ENCODE data around the gene MORF4L1.
"Not testable (repeated sequence)": the region's sequence is repeated elsewhere in the genome, so short reads cannot be mapped to it uniquely, and the experiment has no call there.

MORF4L1 gene

DNA sequence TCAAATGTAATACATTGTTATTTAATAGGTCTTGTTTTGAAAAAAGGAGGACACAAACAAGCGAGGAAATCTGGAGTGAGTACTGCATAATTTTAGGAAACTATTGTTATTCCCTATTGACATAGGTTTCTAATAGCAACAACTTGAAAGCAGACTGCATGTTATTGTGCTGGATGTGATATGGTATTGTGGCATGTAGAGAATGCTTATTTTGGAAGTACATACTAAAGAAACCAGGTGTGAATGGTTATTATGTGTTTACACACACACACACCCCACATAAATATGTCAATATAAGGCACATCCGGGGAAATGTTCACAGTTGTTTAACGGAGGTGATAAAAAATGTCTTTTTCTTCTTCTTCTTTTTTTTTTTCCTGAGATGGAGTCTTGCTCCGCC, 5.9 kb upstream of the MORF4L1 start:
- DNase-seq (ENCODE audit: low read depth), result peak; percentile 59
- H3K4me3 ChIP-seq (ENCODE audit: low read length), result no peak overlapping the region
- TF ChIP-seq, protein P1, sequence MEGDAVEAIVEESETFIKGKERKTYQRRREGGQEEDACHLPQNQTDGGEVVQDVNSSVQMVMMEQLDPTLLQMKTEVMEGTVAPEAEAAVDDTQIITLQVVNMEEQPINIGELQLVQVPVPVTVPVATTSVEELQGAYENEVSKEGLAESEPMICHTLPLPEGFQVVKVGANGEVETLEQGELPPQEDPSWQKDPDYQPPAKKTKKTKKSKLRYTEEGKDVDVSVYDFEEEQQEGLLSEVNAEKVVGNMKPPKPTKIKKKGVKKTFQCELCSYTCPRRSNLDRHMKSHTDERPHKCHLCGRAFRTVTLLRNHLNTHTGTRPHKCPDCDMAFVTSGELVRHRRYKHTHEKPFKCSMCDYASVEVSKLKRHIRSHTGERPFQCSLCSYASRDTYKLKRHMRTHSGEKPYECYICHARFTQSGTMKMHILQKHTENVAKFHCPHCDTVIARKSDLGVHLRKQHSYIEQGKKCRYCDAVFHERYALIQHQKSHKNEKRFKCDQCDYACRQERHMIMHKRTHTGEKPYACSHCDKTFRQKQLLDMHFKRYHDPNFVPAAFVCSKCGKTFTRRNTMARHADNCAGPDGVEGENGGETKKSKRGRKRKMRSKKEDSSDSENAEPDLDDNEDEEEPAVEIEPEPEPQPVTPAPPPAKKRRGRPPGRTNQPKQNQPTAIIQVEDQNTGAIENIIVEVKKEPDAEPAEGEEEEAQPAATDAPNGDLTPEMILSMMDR (conservative IDR thresholded peaks at IDR 0.05; ENCODE audit: low read length), result no peak

DNA sequence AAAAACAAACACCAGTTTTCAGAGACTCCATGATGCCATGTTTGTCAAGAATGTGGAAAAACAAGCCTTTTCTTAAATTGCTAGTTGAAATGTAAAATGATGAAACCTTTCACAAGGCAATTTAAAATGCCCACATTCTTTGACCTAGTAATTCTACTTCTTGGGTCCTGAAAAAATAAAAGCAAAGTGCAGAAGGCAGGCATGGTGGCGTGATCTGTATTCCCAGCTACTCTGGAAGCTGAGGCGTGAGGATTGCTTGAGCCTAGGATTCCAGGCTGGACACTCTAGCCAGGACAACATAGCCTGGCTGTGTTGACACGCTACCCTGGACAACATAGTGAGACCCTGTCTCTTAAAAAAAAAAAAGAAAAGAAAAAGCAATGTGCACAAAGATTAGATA, 4.3 kb upstream of the MORF4L1 start:
- H3K4me3 ChIP-seq (ENCODE audit: low read length), result no peak overlapping the region
- DNase-seq (ENCODE audit: low read depth), result no peak
- TF ChIP-seq, protein P1 (conservative IDR thresholded peaks at IDR 0.05; ENCODE audit: low read length), result no peak

DNA sequence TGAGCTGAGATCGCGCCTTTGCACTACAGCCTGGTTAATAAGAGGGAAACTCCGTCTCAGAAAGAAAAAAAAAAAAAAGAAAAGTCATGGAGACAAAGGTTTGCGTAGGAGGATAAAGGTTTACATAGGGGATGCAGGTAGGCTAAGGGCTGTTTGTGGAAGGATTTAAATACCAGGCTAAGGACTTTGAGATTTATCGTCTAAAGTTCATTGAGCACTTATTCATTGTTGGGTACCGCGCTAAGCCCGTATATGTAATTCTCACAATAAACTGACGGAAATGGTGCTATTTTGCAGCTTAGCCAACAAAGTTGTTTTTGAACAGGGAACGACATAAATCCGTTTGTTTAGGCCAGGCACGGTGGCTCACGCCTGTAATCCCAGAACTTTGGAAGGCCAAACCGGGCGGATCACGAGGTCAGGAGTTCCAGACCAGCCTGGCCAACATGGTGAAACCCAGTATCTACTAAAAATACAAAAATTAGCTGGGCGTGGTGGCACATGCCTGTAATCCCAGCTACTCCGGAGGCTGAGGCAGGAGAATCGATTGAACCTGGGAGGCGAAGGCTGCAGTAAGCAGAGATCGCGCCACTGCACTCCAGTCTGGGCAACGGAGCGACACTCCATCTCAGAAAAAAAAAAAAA, 1.1 kb upstream of the MORF4L1 start:
- not testable (repeated sequence) for H3K4me3 ChIP-seq (ENCODE audit: low read length); DNase-seq (ENCODE audit: low read depth)

DNA sequence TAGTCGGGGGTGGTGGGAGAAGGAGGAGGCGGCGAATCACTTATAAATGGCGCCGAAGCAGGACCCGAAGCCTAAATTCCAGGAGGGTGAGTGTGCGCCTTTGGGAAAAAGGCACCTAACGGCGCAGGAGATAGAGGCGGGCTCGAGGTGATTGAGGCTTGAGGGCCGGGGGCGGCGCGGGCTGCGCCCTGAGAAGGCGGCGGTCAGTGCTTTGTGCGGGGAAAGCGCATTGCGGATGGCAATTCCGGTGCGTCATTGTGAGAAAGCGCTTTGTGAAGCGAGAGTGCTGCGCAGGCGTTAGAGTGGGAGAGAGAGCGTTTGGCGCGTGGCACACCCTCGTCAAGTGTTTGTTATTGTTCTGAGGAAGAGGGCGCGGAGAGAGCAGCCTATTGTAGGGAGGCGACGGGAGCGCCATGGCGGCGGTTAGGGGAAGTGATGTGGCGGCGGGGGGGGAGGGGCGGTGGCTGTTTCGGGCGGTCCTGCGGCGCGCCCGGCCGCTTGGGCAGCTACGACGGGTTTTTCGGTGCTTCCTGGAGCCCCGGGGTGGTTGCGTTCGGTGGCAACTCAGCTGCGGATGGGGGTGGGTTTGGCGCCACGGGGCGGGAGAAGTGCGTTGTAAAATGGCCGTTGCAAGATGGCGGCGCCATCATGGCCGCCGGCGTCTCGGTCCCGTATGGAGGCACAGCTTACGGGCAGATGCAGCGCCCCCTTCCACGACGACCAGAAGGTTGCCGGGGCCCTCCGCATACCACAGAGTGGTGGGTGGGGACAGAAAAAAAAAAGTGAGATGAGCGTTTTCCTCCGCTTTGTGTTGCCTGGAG, 492 bp downstream of the MORF4L1 start:
- H3K4me3 ChIP-seq (ENCODE audit: low read length), result peak overlapping the region; percentile 100
- TF ChIP-seq, protein P1 (conservative IDR thresholded peaks at IDR 0.05; ENCODE audit: low read length), result peak; percentile 45
- DNase-seq (ENCODE audit: low read depth), result peak; percentile 90

DNA sequence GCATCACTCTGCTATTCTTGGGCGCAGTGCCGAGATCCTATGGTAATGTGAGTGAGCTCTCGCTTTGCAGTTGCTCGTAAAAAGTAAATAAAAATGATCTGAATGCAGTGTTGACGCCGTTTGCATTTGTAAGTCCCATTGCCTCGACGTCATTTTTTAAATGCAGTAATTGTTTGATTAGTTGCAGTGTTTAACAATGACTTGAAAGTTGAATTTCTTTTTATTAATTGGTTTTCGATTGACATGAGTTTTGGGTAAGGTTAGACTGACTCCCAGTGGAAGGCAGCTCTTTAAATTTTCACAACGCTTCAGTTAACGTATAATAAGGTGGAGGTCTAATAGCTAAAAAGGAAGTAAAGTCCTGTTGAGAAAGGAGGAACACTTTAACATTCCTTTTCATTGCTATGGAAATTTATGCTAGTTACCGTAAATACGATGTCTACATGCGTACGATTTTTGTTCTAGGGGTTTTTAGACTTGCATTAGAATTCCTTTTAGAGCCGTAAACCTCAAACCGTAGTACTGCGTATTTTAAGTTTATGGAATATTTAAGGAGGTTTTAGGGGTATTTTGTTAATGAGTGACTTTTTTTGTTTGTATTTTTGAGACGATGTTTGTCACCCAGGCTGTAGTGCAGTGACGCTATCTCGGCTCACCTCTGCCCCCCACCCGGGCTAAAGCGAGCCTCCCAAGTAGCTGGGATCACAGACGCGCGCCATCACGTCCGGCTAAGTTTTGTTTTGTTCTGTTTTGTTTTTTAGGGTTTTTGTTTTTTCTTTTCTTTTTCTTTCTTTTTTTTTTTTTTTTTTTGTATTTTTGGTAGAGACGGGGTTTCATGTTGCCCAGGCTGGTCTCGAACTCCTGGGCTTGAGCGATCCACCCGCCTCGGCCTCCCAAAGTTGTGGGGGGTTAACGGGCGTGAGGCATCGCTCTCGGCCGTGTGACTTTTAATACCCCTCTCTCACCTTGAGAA, 1.4 kb downstream of the MORF4L1 start:
- TF ChIP-seq, protein P1 (conservative IDR thresholded peaks at IDR 0.05; ENCODE audit: low read length), result no peak; the same call in 1 of the 2 replicates
- peak overlapping the region; percentile 100 for H3K4me3 ChIP-seq (ENCODE audit: low read length)
- DNase-seq (ENCODE audit: low read depth), result peak; percentile 33

DNA sequence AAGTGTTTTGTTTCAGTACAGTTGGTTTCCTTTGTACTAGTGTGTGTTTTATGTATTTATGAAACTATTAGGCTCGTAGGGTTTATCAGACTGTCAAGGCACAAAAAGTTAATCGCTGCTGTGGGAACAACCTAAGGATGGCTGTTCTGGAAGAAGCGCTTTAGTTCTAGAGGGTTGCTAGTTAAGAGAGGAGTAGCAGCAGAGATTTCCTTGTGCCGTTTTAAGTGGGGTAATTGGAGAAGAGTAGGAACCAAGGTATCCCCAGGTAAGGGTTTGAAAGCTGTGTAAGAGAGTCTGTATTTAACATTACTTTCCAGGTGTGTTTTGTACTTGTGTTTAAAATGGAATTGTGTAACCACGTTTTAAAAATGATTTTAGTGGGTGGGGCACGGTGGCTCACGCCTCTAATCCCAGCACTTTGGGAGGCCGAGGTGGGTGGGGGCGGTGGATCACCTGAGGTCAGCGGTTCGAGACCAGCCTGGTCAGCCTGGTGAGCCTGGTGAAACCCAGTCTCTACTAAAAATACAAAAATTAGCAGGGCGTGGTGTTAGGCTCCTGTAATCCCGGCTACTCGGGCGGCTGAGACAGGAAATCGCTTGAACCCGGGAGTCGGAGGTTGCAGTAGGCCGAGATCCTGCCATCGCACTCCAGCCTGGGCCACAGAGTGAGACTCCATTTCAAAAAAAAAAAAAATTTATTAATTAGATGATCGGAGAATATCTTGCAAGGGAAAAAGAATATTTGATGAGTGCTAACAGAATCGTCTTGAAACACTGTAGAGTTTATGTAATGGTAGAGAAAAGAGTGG, 2.6 kb downstream of the MORF4L1 start:
- peak overlapping the region; percentile 100 for H3K4me3 ChIP-seq (ENCODE audit: low read length)
- TF ChIP-seq, protein P1 (conservative IDR thresholded peaks at IDR 0.05; ENCODE audit: low read length), result no peak
- DNase-seq (ENCODE audit: low read depth), result no peak

DNA sequence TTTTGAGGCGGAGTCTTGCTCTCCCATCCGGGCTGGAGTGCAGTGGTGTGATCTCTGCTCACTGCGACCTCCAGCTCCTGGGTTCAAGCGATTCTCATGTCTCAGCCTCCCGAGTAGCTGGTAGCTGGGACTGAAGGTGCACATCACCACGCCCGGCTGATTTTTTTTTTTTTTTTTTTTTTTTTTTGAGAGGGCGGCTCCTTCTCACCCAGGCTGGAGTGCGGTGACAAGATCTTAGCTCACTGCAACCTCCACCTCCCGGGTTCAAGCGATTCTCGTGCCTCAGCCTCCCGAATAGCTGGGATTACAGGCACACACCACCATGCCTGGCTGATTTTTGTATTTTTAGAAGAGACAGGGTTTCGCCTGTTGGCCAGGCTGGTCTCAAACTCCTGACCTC, 4.3 kb downstream of the MORF4L1 start:
- not testable (repeated sequence) for DNase-seq (ENCODE audit: low read depth)

More for the DNA sequence above, 4.3 kb downstream of the MORF4L1 start:
- not testable (repeated sequence) for H3K4me3 ChIP-seq (ENCODE audit: low read length)
